A549 (cell line): Measurements from ENCODE around the gene HPSE. TPM values are rescaled to one million over a fixed set of nuclear protein-coding genes. Genes with fewer than 3 reads are reported as not detected.

Experiments used
- ATAC-seq, 2 experiments: fragments of 200-7000 bp in 1 of 2; fragments of >200 bp in 1 of 2; cut with Nextera tagmentation in 1 of 2; cut with Tn5 transposase in 1 of 2; 3 replicates each; pipeline versions ENCODE4 v1.8.0 to v1.9.1; 2018 to 2020; ENCODE audit warnings: mild to moderate bottlenecking in 1 of 2, moderate library complexity in 1 of 2
- CTCF ChIA-PET: fragments of 300-600 bp; sonication (Branson Sonifier 250); formaldehyde crosslinking; extraction: SDS; loops from one replicate; lab custom pipeline; 2021; ENCODE audit warnings: antibody characterized with exemption, inconsistent platforms; lab: Yijun Ruan, JAX
- POLR2A ChIA-PET: fragments of 350-600 bp; formaldehyde crosslinking; extraction: SDS; loops from one replicate; lab custom pipeline; 2021; ENCODE audit warnings: antibody characterized with exemption, inconsistent platforms; lab: Yijun Ruan, JAX
- DNase-seq, 2 experiments: peaks; one replicate each; pipeline versions ENCODE4 v3.0.0 to v3.0.0-alpha.2; 2011 to 2016; ENCODE audit warnings: low read depth in 1 of 2, low spot score in 1 of 2
- FAIRE-seq: peaks from 2 replicates; lab custom pipeline; 2011; peaks lifted over from hg19 to GRCh38; lab: Jason Lieb, UNC
- H3K27ac ChIP-seq, 2 experiments: fragments of >200 bp; sonication (Bioruptor Twin); formaldehyde crosslinking; 3 replicates each; pipeline ENCODE4 v1.5.1; 2016 to 2017
- H3K4me1 ChIP-seq: fragments of >200 bp; sonication (Bioruptor Twin); formaldehyde crosslinking; 3 replicates; pipeline ENCODE4 v1.6.1; 2016
- H3K4me2 ChIP-seq: fragments of >200 bp; sonication (Bioruptor Twin); formaldehyde crosslinking; 3 replicates; pipeline ENCODE4 v1.6.1; 2016
- H3K4me3 ChIP-seq: fragments of >200 bp; sonication (Bioruptor Twin); formaldehyde crosslinking; 3 replicates; pipeline ENCODE4 v1.5.1; 2016
- H3K9me3 ChIP-seq: fragments of >200 bp; sonication (Bioruptor Twin); formaldehyde crosslinking; 3 replicates; pipeline ENCODE4 v1.6.1; 2016
- ATOH8 ChIP-seq: fragments of 250-450 bp; sonication (Bioruptor Pico); IDR thresholded peaks from 2 replicates; pipeline ENCODE4 v1.5.0; 2020; ENCODE audit warnings: low read depth, mild to moderate bottlenecking, moderate library complexity
- BCL3 ChIP-seq: fragments of >200 bp; sonication (Bioruptor Twin); formaldehyde crosslinking; IDR thresholded peaks from 3 replicates; pipeline ENCODE4 v1.6.1; 2016
- CEBPB ChIP-seq, 2 experiments: fragments of >200 bp in 1 of 2; sonication (Bioruptor Twin) in 1 of 2; formaldehyde crosslinking in 1 of 2; IDR thresholded peaks; 2 replicates each; pipeline ENCODE4 v1.6.1; 2012 to 2016
- E2F6 ChIP-seq: IDR thresholded peaks from 2 replicates; pipeline ENCODE4 v1.6.1; 2012; ENCODE audit warnings: low read depth, borderline replicate concordance
- EHF ChIP-seq: fragments of 250-450 bp; sonication (Bioruptor Pico); IDR thresholded peaks from 2 replicates; pipeline ENCODE4 v1.5.0; 2020; ENCODE audit warnings: mild to moderate bottlenecking
- EHMT2 ChIP-seq: fragments of 200-600 bp; sonication (generic); IDR thresholded peaks from 2 replicates; pipeline ENCODE4 v1.6.1; 2016; ENCODE audit warnings: antibody characterized with exemption, low read depth, mild to moderate bottlenecking, moderate library complexity
- ELK1 ChIP-seq: fragments of 150-350 bp; IDR thresholded peaks from 2 replicates; pipeline ENCODE4 v1.6.1; 2014; ENCODE audit warnings: low read depth, mild to moderate bottlenecking, low read length
- EP300 ChIP-seq, 2 experiments: fragments of >200 bp; sonication (Bioruptor Twin); formaldehyde crosslinking; IDR thresholded peaks; 2 replicates in 1 of 2; 3 replicates in 1 of 2; pipeline ENCODE4 v1.6.1; 2016 to 2017
- ESRRA ChIP-seq: fragments of 150-350 bp; IDR thresholded peaks from 2 replicates; pipeline ENCODE4 v1.6.1; 2014; ENCODE audit warnings: mild to moderate bottlenecking, low read length, borderline replicate concordance
- FOSL2 ChIP-seq, 2 experiments: fragments of 450-650 bp in 1 of 2; fragments of >200 bp in 1 of 2; sonication (Bioruptor Twin) in 1 of 2; formaldehyde crosslinking; IDR thresholded peaks; 2 replicates each; pipeline versions ENCODE4 v1.5.0 to v1.6.1; 2016 to 2020; ENCODE audit warnings: mild to moderate bottlenecking in 1 of 2, moderate library complexity in 1 of 2
- HEYL ChIP-seq: fragments of 250-450 bp; sonication (Bioruptor Pico); IDR thresholded peaks from 2 replicates; pipeline ENCODE4 v1.8.0; 2021; ENCODE audit warnings: mild to moderate bottlenecking, moderate library complexity
- HMGXB4 ChIP-seq: fragments of 250-450 bp; sonication (Bioruptor Pico); IDR thresholded peaks from 2 replicates; pipeline ENCODE4 v1.5.0; 2021; ENCODE audit warnings: mild to moderate bottlenecking, moderate library complexity, borderline replicate concordance
- JUN ChIP-seq, 2 experiments: fragments of >200 bp; sonication (Bioruptor Twin); formaldehyde crosslinking; IDR thresholded peaks; 2 replicates in 1 of 2; 3 replicates in 1 of 2; pipeline ENCODE4 v1.6.1; 2016 to 2017
- JUNB ChIP-seq: fragments of >200 bp; sonication (Bioruptor Twin); formaldehyde crosslinking; IDR thresholded peaks from 2 replicates; pipeline ENCODE4 v1.6.1; 2016
- KDM5A ChIP-seq: fragments of 200-600 bp; sonication (generic); IDR thresholded peaks from 2 replicates; pipeline ENCODE4 v1.6.1; 2016; ENCODE audit warnings: antibody characterized with exemption, mild to moderate bottlenecking
- NPAS2 ChIP-seq: fragments of 250-450 bp; sonication (Bioruptor Pico); IDR thresholded peaks from 2 replicates; pipeline ENCODE4 v1.8.0; 2022; ENCODE audit warnings: mild to moderate bottlenecking, moderate library complexity, borderline replicate concordance
- NR3C1 ChIP-seq: fragments of >200 bp; sonication (Bioruptor Twin); formaldehyde crosslinking; IDR thresholded peaks from 3 replicates; pipeline ENCODE4 v1.6.1; 2017
- PHF8 ChIP-seq: fragments of 200-600 bp; sonication (generic); IDR thresholded peaks from 2 replicates; pipeline ENCODE4 v1.6.1; 2016; ENCODE audit warnings: low read depth, mild to moderate bottlenecking, antibody characterized with exemption, moderate library complexity, borderline replicate concordance
- RAD21 ChIP-seq, 2 experiments: fragments of >200 bp in 1 of 2; sonication (Bioruptor Twin) in 1 of 2; formaldehyde crosslinking in 1 of 2; IDR thresholded peaks in 1 of 2; conservative IDR thresholded peaks in 1 of 2; 2 replicates in 1 of 2; 3 replicates in 1 of 2; pipeline ENCODE4 v1.6.1; 2012 to 2018; ENCODE audit warnings: inconsistent platforms in 1 of 2
- RARB ChIP-seq: fragments of 250-450 bp; sonication (Bioruptor Pico); IDR thresholded peaks from 2 replicates; pipeline ENCODE4 v1.8.0; 2021; ENCODE audit warnings: mild to moderate bottlenecking, moderate library complexity
- RCOR1 ChIP-seq: fragments of 150-350 bp; IDR thresholded peaks from 2 replicates; pipeline ENCODE4 v1.6.1; 2014; ENCODE audit warnings: antibody characterized with exemption, low read length, low read depth
- RFX5 ChIP-seq: fragments of 450-650 bp; IDR thresholded peaks from 2 replicates; pipeline ENCODE4 v1.7.1; 2014; ENCODE audit warnings: antibody characterized with exemption, mild to moderate bottlenecking, moderate library complexity
- SMC3 ChIP-seq: fragments of >200 bp; sonication (Bioruptor Twin); formaldehyde crosslinking; IDR thresholded peaks from 3 replicates; pipeline ENCODE4 v1.6.1; 2018; ENCODE audit warnings: inconsistent platforms
- SREBF2 ChIP-seq: fragments of 450-650 bp; IDR thresholded peaks from 2 replicates; pipeline ENCODE4 v1.6.1; 2014; ENCODE audit warnings: mild to moderate bottlenecking, moderate library complexity
- TFCP2L1 ChIP-seq: fragments of 250-450 bp; sonication (Bioruptor Pico); IDR thresholded peaks from 2 replicates; pipeline ENCODE4 v1.5.0; 2021; ENCODE audit warnings: mild to moderate bottlenecking
- USF2 ChIP-seq: fragments of 450-650 bp; IDR thresholded peaks from 2 replicates; pipeline ENCODE4 v1.6.1; 2014; ENCODE audit warnings: antibody characterized with exemption
- ZSCAN20 ChIP-seq: fragments of 250-450 bp; sonication (Bioruptor Pico); IDR thresholded peaks from 2 replicates; pipeline ENCODE4 v1.8.0; 2022; ENCODE audit warnings: mild to moderate bottlenecking, moderate library complexity
- WGBS: methylation state at CpG from one replicate; pipeline ENCODE4 v1.1.6; 2017; ENCODE audit errors: missing lambda C conversion rate; 5-methylcytosine and 5-hydroxymethylcytosine counted together
- polyA plus RNA-seq, 4 experiments: library from polyadenylated mRNA; depleted of rRNA in 3 of 4; stranded (reverse); fragments of >200 nt; fragmentation: RNase III in 1 of 4; extraction: RNeasy Plus Mini Kit Qiagen cat#74134 plus additional on column Dnase treatment in 1 of 4; gene quantifications; 2 replicates in 3 of 4; 3 replicates in 1 of 4; pipeline ENCODE4 v1.2.3, GENCODE V29; 2011 to 2017

The HPSE gene
- polyA plus RNA-seq, 2 of the 4 experiments (the other 2 are of a cell fraction) = 0.72 to 1.7 TPM

- WGBS = 83% methylated on average over 3 of the region's 3 CpGs
- H3K9me3 ChIP-seq = no peaks in the 10 kb centered on the region
- ATAC-seq (peak; percentile 26 to 31; a peak in 3 of 6 replicates), FAIRE-seq (no peak), DNase-seq (no peak)
- TF ChIP-seq RCOR1 (no peak), CEBPB (IDR thresholded peaks at IDR 0.05) (peak in 1 of 2 experiments; percentile 5; a peak in 1 of 4 replicates)
- ChIA-PET CTCF (interaction anchor here (0.7 to 1.3 kb wide), 3 partner anchors 12 to 212 kb away, joined by 3 read pairs; partner anchors contain the start of gene COQ2), POLR2A (interaction anchor here (1.2 to 2.6 kb wide), 2 partner anchors 16 to 158 kb away, joined by 4 to 14 read pairs; partner anchors contain the start of gene COQ2)
- H3K4me1 ChIP-seq = peaks cover 30% of the 10 kb centered on the region
- no peak overlapping the region for H3K4me3 ChIP-seq
- H3K4me2 ChIP-seq = peak overlapping the region; percentile 77
- peak overlapping the region; percentile 59 to 81; a peak in 5 of 6 replicates for H3K27ac ChIP-seq
Observed at GRCh38 chr4:83267830-83268475, 66.7 kb downstream of the HPSE start.

GRCh38 chr4:83267121-83267829 is 67.4 kb downstream of the HPSE start:
- Histone ChIP-seq H3K4me1 (peaks cover 30% of the 10 kb centered on the region), H3K4me3 (no peak overlapping the region), H3K9me3 (no peaks in the 10 kb centered on the region), H3K27ac (peak overlapping the region; percentile 59 to 81), H3K4me2 (peak overlapping the region; percentile 77)
- no peak for FAIRE-seq
- 3% methylated on average over 7 of the region's 7 CpGs for WGBS
- DNase-seq = peak; percentile 44 to 72
- ChIA-PET POLR2A (interaction anchor here (1.2 to 2.6 kb wide), 2 partner anchors 17 to 157 kb away, joined by 4 to 14 read pairs; partner anchors contain the start of gene COQ2), CTCF (interaction anchor here (1.1 to 1.5 kb wide), 4 partner anchors 15 to 213 kb away, joined by 3 to 7 read pairs (median 4); partner anchors contain the start of gene COQ2)
- ATAC-seq = peak; percentile 98 to 99
- TF ChIP-seq USF2 = no peak
- no peak for TF ChIP-seq KDM5A
- peak; percentile 46 to 62; a peak in 3 of 5 replicates for TF ChIP-seq JUN (IDR thresholded peaks at IDR 0.05)
- peak in 1 of 2 experiments; percentile 39; a peak in 1 of 5 replicates for TF ChIP-seq EP300 (IDR thresholded peaks at IDR 0.05)
- TF ChIP-seq EHF (CRISPR knock-in tag) = no peak
- TF ChIP-seq ESRRA = no peak
- no peak for TF ChIP-seq RFX5
- TF ChIP-seq TFCP2L1 = no peak
- TF ChIP-seq NR3C1 = no peak
- TF ChIP-seq FOSL2 (IDR thresholded peaks at IDR 0.05) = peak; percentile 49; the same call in 1 of the 2 replicates
- peak; percentile 66 for TF ChIP-seq FOSL2 (CRISPR knock-in tag; IDR thresholded peaks at IDR 0.05)
- no peak; a peak in 1 of 5 replicates for TF ChIP-seq RAD21 (conservative IDR thresholded peaks at IDR 0.05 in 1 of 2, IDR thresholded peaks at IDR 0.05 in 1 of 2)
- no peak for TF ChIP-seq ATOH8
- no peak for TF ChIP-seq RARB (CRISPR knock-in tag)
- TF ChIP-seq BCL3 = 0 out of 3 replicates have a peak, but pooled peaks have one; percentile 31
- TF ChIP-seq HMGXB4 = no peak
- TF ChIP-seq JUNB = peak; percentile 56
- no peak for TF ChIP-seq HEYL (CRISPR knock-in tag)
- no peak for TF ChIP-seq ZSCAN20 (CRISPR knock-in tag)
- no peak for TF ChIP-seq PHF8
- no peak for TF ChIP-seq NPAS2 (CRISPR knock-in tag)
- no peak for TF ChIP-seq SREBF2
- TF ChIP-seq EHMT2 = no peak
- TF ChIP-seq E2F6 = no peak
- no peak; the same call in 2 of the 3 replicates for TF ChIP-seq SMC3
- TF ChIP-seq CEBPB (IDR thresholded peaks at IDR 0.05) = peak; percentile 71 to 90
- TF ChIP-seq ELK1 = no peak
